GM12872 (cell line): Measurements from ENCODE around the gene CTCF.

ENCODE experiments used
- TF ChIP-seq, protein P1 (sequence below): IDR thresholded peaks from 3 replicates; pipeline ENCODE4 v1.5.1; 2011; ENCODE audit warnings: low read depth, mild to moderate bottlenecking, low read length, moderate library complexity; ENCODE audit not compliant: insufficient read depth

CTCF gene

DNA sequence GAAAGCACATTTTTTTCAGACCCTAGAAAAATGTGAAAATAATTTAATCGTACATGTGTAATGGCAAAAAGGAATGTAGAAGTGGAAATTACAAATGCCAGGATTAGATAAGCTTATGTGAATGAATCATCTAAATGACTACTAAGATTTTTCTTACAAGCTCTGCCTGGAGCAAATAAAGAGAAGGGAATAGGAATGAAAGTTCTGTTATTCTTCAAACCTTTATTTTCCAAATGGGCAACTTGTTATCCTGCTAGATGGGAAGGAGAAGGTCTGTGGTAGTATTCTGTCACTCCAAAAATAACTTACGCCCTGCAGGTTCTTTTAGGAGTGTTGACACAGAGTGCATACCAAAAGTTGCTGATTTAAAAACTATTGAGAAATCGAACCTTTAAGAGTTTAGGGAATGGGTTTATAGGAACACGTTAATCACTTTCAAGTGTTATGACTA is 9.7 kb downstream of the CTCF start:
- TF ChIP-seq, protein P1, sequence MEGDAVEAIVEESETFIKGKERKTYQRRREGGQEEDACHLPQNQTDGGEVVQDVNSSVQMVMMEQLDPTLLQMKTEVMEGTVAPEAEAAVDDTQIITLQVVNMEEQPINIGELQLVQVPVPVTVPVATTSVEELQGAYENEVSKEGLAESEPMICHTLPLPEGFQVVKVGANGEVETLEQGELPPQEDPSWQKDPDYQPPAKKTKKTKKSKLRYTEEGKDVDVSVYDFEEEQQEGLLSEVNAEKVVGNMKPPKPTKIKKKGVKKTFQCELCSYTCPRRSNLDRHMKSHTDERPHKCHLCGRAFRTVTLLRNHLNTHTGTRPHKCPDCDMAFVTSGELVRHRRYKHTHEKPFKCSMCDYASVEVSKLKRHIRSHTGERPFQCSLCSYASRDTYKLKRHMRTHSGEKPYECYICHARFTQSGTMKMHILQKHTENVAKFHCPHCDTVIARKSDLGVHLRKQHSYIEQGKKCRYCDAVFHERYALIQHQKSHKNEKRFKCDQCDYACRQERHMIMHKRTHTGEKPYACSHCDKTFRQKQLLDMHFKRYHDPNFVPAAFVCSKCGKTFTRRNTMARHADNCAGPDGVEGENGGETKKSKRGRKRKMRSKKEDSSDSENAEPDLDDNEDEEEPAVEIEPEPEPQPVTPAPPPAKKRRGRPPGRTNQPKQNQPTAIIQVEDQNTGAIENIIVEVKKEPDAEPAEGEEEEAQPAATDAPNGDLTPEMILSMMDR = no peak

DNA sequence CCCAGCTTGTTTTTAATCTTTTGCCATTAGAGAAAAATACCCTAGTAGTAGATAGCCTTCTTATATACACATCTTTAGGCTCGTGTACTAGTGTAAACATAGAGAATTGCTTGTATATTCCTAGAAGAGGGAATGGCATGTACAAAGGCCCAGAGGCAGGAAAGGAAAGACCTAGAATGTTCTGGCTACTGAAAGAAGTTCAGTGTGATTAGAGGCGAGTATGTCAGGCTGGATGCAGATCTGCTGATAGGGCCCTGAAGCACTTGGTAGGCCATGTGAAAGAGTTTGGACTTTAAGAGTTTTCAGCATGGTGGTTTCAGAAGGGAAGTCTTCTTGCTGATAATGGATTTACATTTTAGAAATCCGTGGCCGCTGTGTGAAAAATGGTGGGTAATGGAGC is 17.4 kb downstream of the CTCF start:
- TF ChIP-seq, protein P1 = no peak

DNA sequence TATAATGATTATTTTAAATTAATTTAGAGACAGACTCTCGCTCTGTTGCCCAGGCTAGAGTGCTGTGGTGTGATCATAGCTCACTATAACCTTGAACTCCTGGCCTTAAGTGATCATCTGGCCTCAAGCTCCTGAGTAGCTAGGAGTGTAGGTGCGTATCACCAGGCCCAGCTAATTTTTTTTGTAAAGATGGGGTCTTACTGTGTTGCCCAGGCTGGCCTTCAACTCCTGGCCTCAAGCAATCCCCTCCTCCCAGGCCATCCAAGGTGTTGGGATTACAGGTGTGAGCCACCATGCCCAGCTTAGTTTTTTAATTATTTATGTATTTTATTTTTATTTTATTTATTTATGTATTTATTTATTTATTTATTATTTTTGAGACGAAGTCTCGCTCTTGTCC is 17.9 kb downstream of the CTCF start:
- TF ChIP-seq, protein P1 = no peak

DNA sequence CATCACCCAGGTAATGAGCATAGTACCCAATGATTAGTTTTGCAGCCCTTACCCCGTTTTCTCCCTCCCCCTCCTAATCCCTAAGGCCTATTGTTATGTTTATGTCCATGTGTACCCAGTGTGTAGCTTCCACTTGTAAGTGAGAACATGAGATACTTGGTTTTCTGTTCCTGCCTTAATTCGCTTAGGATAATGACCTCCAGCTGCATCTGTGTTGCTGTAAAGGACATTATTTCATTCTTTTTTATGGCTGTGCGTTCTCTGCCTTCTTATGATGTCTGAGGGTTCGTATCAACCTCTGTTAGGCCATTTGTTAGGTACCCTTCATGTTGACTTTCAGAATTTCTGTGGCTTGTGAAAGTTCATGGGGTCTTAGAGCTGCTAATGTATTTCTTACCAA is 31.0 kb downstream of the CTCF start:
- TF ChIP-seq, protein P1 = no peak

DNA sequence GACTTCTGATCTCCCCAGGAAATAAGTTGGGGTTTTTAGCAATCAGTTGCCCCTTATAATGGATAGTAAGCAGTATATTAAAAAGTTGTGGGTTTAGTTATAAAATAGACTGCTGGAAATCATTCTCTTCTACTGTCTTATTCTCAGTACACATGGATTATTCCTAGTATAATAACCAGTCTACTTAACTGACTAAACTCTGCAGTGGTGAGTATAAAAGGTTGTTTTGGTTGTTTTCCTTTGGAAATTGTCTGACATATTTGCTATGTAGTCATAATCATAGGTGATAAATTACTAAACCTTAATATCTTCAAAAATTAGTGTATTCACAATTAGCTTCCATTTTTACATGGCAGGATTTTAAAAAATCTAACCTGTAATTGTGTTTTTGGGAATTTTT is 31.4 kb downstream of the CTCF start:
- TF ChIP-seq, protein P1 = no peak

DNA sequence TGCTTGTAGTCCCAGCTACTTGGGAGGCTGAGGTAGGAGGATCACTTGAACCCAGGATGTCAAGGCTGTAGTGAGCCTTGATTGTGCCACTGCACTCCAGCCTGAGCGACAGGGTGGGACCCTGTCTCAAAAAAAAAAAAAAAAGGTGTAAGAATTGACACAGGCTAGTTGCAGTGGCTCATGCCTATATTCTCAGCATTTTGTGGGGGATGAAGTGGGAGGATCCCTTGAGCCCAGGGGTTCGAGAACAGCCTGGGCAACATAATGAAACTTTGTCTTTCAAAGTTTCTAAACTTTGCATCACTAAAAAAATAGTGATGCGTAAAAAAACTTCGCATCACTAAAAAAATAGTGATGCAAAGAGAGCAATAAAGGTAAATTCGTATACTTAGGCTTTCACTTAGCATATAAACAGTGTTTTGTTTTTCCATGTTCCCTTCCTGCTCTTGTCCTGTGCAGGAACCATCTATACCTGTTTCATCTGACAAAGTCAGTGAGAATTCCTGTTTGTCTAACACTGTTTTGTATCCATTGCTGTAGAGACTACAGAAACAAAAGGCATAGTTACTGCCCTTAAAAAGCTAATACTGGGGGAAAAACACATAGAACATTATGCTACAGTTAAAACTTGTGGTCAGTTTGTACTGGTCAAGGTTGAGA is 32.1 kb downstream of the CTCF start:
- TF ChIP-seq, protein P1 = no peak

DNA sequence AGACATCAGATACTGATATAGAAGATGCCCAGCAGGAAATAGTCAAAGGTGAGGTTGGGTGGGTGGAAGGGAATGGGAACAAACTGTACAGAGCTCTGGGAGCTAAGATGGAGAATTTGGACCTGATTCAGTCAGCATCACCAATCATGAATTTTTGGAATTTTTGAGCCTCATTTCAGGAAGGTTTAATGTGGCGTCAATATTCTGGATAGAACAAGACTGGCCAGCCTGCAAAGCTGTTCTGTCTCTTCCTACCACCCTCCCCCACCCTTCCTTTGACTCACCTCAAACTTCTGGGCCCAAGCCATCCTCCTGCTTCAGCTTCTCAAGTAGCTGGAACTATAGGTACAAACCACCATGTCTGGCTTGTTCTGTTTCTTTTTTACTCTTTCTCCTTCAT is 32.6 kb downstream of the CTCF start:
- TF ChIP-seq, protein P1 = no peak

DNA sequence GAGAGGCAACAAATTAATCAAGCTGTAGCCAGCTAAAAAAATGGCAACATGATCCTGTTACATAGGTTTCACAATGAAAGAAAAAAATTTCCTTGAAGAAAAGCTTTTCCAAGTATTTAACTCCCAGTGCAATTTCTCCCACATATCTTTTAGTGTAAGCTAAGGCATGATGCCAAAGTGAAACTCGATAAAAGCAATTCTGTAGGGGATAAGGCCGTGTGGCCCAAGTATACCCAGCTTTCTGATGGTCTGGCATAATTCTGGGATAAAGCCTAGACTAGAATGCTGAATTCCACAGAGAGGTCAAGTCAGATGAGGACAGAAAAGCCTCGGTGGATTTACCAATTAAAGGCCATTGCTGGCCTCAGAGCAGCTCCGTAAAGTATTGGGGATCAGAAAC is 36.2 kb downstream of the CTCF start:
- TF ChIP-seq, protein P1 = no peak
